LHCN-M2 (cell line): ENCODE data around the gene ZMIZ2. TPM values are rescaled to one million over a fixed set of nuclear protein-coding genes. Genes with fewer than 3 reads are reported as not detected.
"Not testable (repeated sequence)": the region's sequence is repeated elsewhere in the genome, so short reads cannot be mapped to it uniquely, and the experiment has no call there.

ENCODE experiments used
- DNase-seq: peaks from one replicate; pipeline ENCODE4 v3.0.0-alpha.2; 2012; ENCODE audit warnings: low read depth
- polyA plus RNA-seq: library from polyadenylated mRNA; unstranded; fragments of >200 nt; gene quantifications from one replicate; pipeline ENCODE4 v1.2.1, GENCODE V29; 2012; ENCODE audit warnings: missing spikeins
- total RNA-seq: library from RNA; depleted of rRNA; stranded (reverse); fragments of >200 nt; gene quantifications from 2 replicates; pipeline ENCODE4 v1.2.3, GENCODE V29; 2014; rRNA removed

Gene ZMIZ2, protein sequence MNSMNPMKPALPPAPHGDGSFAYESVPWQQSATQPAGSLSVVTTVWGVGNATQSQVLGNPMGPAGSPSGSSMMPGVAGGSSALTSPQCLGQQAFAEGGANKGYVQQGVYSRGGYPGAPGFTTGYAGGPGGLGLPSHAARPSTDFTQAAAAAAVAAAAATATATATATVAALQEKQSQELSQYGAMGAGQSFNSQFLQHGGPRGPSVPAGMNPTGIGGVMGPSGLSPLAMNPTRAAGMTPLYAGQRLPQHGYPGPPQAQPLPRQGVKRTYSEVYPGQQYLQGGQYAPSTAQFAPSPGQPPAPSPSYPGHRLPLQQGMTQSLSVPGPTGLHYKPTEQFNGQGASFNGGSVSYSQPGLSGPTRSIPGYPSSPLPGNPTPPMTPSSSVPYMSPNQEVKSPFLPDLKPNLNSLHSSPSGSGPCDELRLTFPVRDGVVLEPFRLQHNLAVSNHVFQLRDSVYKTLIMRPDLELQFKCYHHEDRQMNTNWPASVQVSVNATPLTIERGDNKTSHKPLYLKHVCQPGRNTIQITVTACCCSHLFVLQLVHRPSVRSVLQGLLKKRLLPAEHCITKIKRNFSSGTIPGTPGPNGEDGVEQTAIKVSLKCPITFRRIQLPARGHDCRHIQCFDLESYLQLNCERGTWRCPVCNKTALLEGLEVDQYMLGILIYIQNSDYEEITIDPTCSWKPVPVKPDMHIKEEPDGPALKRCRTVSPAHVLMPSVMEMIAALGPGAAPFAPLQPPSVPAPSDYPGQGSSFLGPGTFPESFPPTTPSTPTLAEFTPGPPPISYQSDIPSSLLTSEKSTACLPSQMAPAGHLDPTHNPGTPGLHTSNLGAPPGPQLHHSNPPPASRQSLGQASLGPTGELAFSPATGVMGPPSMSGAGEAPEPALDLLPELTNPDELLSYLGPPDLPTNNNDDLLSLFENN
- 25.0 and 26.7 TPM in 2 replicates for total RNA-seq
- polyA plus RNA-seq: 49.6 TPM

DNA sequence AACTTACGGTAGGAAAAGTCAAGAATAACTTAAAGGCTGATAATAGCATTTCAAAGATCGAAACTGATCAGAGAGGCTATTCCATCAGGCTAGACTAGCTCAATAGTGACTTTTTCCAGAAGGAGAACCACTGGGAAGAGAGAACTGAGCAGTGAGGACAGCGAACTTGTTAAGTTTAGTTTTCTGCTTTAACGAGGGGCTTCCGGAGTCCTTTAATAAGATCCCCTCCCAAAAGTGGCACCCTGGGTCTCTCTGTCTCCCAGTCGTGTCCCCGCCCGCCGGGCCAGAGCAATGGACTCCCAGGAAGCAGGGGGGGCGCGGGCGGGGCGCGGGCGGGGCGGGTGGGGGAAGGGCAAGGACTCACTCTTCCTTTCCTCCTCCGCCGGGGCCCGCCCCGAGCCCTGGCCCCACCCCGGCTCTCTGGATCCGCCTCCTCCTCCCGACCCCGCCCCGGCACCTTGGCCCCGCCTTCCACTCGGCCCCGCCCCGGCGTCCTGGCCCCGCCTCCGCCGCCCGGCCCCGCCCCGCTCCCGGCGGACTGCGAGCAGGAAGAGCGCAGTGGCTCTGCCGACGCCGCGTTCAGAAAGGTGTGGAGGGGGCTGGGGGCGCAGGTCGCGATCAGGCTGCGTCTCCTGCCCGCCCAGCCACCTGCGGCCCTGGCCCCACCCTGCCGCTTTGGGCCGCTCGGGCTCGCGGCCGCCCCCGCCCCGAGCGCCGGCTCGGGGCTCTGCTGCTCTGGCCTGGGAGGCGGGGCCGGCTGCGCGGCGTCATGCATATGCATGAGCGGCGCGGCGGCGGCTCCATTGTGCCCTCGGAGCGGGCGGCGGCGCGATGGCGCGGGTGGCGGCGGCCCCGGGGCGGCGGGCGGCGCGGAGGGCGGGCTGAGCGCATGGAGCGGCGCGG lies at the start of gene ZMIZ2:
Gene ZMIZ2 (plus strand): TSS at position 803 of the 903 bp plus-strand sequence. CDS start 7,403 bp downstream, outside the sequence.
- peak; percentile 89 for DNase-seq

DNA sequence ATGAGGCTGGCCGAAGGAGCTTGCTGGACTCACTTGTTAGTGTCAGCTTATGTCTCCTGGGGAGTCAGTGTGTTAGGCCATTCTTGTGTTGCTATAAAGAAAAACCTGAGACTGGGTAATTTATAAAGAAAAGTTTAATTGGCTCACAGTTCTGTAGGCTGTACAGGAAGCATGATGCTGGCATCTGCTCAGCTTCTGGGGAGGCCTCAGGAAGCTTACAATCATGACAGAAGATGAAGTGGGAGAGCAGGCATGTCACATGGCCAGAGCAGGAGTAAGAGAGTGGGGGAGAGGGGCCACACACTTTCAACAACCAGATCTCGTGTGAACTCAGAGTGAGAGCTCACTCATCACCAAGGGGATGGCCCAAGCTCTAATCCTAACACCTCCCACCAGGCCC lies 49.0 kb upstream of the ZMIZ2 start:
- DNase-seq: not testable (repeated sequence)

DNA sequence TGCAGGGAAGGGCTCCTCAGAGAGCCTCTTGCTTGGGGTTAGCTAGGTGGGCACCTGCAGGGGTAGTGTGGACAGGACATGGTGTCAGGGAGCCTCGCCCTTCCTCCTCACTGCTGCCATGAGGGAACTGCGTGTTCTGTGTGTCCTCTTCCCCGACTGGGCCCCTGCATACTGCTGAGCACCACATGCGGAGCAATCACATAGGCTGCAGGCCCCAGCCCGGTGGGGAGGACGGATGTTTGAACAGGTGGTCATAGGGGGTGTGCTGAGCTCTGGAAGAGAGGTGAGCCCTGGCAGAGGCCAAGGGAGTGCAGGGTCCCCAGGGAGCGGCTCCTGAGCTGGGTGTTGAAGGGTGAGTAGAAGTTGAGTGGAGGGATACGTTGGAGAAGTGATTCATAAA lies 48.3 kb upstream of the ZMIZ2 start:
- DNase-seq: no peak

DNA sequence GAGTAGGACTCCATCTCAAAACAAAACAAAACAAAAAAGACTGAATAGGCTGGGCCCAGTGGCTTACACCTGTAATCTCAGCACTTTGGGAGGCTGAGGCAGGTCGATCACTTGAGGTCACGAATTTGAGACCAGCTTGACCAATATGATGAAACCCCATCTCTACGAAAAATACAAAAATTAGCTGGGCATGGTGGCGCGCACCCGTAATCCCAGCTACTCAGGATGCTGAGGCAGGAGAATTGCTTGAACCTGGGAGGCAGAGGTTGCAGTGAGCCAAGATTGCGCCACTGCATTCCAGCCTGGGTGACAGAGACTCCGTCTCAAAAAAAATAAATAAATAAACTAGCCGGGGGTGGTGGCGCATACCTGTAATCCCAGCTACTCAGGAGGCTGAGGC lies 45.3 kb upstream of the ZMIZ2 start:
- not testable (repeated sequence) for DNase-seq

DNA sequence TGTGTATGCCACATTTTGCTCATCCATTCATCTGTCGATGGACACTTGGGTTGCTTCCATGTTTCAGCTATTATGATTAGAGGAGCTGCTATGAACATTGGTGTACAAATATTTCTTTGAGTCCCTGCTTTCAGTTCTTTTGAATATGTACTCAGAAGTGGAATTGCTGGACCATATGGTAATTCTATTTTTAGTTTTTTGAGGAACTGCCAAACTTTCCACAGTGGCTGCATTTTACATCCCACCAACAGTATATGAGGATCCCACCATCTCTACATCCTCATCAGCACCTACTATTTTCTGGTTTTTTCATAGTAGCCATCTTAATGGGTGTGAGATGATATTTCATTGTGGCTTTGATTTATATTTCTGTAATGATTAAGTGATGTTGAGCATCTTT lies 44.7 kb upstream of the ZMIZ2 start:
- no peak for DNase-seq

DNA sequence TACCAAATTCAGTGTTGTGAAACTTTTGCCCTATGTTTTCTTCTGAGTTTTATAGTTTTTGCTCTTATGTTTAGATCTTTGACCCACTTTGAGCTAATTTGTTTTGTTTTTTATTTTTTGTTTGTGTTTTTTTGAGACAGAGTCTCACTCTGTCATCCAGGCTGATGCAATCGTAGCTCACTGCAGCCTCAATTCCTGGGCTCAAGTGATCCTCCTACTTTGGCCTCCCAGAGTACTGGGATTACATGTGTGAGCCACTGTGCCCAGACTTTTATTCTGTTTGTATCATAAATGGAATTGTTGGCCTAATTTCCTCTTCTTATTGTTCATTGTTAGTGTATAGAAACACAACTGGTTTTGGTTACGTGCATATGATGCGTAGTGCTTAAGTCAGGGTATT lies 43.2 kb upstream of the ZMIZ2 start:
- DNase-seq: no peak

DNA sequence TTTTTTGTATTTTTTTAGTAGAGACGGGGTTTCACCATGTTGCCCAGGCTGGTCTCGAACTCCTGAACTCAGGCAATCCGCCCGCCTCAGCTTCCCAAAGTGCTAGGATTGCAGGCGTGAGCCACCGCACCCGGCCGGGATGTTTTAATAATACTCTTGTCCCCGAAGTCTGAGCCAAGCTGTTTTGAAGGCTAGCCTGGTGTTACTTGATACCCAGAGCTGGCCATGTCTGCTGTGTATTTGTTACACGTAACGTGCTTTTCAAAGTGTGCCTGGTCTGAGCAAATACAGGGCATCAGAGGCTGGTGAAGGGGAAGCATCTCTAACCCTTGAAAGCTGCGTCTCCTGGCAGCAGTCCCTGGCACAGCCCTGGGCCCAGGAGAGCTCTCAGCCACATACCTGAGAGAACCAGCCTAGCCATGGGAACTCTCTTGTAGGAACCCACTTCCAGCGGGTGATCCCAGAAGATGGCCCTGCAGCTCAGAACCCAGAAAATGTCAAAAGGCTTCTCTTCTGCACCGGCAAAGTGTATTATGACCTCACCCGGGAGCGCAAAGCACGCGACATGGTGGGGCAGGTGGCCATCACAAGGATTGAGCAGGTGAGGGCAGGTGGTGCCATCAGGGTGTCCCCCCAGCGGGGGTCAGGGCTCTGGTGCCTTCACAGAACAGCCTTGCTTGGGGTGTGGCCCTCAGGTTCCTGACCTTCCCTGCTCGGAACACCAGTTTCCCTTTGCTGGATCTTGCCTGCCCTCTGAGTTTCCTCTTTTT lies 41.7 kb upstream of the ZMIZ2 start:
- no peak for DNase-seq

DNA sequence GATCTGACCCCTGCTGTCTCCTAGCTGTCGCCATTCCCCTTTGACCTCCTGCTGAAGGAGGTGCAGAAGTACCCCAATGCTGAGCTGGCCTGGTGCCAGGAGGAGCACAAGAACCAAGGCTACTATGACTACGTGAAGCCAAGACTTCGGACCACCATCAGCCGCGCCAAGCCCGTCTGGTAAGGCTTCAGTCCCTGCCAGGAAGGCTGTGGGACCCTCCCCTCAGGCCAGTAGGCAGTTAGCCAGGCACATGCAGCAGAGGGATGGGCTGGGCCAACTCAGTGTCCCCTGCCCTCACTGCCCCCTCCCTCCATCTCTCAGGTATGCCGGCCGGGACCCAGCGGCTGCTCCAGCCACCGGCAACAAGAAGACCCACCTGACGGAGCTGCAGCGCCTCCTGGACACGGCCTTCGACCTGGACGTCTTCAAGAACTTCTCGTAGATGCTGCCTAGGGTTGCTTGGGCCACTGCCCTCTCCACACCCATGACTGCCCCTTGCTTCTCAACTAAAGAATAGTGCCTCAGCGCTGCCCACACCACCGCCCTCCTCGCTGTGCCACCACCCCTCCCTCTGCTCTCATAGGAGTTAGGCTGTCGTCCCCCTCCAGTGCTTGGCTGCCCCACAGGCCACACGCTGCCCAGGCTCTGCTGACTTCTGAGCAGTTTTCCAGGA lies 41.0 kb upstream of the ZMIZ2 start:
- no peak for DNase-seq

DNA sequence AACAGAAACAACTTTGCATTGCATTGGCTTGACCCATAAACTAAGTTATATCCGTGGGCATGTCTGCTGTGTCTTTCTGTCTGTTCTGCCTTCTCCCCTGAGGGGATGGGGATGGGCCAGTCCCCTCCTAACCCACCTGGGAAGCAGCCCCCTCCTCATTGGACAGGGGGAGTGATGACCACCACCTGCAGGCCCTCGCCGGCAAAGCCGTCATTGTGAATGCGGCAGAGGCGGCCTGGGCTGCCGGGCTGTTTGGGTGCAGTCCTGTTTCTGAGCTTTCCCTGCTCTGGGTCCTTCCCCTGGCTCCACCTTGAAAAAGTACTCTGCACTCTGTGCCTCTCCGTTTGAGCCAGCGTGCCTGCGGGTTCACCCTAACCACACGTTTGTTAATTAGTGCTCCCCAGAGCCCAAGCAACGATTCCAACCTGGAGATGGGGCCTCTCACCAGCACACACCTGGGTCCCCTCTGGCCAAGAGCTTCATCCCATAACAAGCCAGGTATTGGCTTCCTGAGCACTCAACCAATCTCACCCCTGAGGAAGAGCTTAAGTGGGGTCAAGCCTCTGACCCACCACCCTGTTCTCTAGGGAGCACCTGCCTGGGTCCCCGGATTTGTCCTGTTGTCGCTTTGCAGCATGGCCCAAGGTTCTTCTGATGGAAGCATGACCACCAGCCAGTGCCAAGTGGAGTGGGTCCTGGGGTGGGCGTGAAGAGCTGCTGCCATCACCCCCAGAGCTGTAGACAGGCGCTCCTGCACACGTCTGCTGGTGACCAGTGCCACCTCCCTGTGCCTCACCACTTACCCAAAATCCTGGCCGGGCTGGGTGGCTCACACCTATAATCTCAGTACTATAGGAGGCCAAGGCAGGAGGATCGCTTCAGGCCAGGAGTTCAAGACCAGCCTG lies 39.4 kb upstream of the ZMIZ2 start:
- no peak for DNase-seq

DNA sequence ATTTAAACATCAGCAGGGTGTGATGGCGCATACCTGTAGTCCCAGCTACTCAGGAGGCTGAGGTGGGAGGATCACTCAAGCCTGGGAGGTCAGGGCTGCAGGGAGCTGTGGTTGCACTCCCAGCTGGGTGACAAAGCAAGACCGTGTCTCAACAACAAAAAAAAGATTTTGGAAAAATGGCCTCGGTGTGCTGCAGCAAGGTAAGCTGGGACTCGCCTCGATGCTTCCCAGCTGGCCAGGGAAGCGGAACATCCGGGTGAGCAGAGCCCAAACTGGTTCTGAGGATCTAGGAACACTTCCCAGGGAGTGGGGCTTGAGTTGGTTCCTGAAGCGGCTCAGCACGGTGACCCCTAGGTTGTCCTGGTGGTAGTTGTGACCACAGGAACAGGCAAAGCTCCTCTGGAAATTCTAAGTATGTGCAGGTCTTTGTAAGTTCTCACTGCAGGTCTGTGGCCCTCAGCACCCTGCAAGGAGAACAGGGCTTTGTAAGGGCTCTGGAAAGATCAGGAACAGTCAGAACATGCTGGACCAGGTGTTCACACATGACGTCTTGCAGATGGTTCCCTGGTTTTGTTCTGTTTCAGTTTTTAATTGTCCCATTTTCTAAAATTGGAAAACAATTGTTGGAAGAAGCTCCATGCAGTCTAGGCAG lies 38.6 kb upstream of the ZMIZ2 start:
- no peak for DNase-seq

DNA sequence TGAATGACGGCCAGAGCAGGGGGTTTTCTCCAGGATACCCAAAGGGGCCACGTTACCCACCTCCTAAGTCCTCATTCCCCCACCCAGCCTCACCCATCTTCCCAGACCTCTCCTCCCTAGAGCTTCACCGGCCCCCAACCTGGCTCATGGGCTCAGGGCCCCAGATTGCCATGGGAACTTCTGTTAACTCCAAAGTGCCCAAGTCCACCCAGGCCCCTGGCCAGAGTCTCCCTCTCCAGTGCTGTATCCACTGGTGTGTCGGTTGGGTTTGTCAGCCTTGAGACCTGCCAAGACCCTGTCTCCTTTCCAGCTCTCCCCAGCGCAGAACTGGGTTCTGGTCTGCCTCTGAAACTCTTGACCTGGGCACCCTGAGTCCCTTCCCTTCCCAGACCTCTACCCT lies 37.1 kb upstream of the ZMIZ2 start:
- DNase-seq: no peak

DNA sequence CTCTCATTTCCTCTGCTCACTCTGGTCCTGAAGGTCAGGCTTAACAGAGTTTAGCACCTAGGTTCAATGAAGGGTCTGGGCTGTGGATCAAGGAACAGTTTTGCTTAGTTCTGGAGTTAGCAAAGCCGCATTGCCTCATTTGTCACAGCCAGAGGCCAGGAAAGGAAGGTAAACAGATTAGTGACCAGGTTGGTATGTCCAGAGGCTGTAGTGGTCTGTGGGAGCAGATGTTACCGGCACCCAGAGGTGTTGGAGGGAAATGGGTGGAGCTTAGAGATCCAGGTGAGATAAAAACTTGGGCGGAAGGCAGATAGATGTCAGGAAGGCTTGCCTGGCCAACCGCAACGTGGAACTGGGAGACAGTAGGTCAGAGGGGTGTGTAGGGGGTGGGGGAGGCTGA lies 36.6 kb upstream of the ZMIZ2 start:
- DNase-seq: no peak

DNA sequence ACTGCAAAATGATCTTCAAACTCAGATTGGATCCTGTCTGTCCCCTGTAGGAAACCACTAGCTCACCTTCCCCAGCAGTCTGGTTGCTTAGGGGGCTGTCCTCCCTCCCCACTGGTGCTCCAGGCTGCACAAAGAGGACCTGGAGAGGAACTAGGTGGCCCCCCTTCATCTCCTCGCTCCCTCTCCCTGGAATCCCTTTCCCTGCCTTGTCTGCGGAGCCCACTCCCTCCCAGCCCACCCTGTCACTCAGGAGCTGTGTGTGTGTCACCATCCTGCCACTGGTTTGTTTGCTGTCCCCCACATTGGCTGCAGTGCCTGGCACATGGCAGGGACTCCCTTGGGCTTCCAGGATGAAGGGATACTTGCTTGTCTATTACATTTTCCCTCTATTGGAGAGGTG lies 35.5 kb upstream of the ZMIZ2 start:
- DNase-seq: no peak

DNA sequence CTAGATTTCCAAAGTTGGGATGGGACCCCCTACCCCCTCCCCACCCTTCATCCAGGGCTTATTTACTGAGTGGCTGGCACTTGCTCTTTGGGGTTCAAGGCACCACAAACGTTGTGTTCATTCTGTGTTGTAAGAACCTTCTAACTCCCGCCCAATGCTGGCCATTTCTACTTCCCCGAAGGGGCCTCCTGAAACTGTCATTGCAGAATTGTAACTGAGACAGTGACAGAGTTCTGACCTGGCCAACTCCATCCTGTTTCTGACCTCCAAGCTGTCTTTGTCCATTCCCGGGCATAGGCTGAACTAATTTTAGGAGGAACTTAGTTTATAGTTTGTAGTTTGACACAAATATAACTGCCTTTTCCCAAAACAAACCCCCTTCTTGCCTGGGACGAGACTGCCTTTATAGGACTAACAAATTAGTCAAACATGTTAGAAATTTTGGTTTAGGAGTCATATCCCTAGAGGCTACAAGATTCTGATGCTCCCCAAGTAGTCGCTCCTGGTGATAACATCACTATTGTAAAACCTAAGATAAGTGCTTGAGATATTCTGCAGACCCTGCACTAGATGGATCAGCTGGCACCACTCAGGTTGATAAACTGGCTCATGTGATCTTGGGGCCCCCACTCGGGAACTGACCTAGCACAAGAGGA lies 34.8 kb upstream of the ZMIZ2 start:
- peak; percentile 23 for DNase-seq

DNA sequence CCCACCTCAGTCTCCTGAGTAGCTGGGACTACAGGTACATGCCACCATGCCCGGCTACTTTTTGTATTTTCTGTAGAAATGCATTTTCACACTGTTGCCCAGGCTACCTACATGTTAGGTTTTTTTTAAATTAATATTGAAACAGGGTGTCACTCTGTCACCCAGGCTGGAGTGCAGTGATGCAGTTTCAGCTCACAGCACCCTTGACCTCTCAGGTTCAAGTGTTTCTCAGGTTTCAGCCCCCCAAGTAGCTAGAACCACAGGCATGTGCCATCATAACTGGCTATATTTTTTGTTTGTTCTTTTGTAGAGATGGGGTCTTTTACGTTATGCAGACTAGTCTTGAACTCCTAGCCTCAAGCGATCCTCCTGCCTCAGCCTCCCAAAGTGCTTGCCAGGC lies 32.4 kb upstream of the ZMIZ2 start:
- DNase-seq: no peak

DNA sequence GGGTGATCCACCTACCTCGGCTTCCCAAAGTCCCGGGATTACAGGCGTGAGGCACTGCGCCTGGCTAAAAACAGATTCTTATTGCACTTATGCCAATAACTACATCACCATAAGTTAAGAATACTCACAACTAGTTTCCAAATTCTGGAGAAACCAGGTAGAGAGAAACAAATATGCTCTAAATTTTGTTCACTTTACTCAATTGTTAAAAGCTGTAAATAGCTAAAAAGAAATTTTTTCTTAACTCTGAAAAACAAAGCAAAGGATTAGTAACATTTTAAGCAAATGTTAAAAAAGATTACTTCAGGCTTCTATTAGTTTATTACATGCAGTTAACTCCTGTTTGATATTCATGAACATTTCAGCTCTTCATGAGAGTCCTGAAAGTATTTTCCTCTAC lies 28.3 kb upstream of the ZMIZ2 start:
- DNase-seq: no peak

DNA sequence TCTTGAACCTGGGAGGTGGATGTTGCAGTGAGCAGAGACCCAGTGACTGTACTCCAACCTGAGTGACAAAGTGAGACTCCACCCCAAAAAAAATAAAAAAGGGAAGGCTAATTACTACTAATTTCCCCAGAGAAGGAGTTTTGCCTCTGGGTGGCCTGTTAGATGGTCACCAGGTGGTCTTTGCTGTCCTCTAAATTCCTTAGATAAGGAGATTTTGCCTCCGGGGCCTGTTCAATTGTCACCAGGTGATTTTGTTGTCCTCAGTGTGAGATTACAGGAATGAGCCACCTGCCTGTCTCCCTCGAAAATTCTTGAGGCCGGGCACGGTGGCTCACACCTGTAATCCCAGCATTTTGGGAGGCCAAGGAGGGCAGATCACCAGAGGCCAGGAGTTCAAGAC lies 24.4 kb upstream of the ZMIZ2 start:
- DNase-seq: no peak

DNA sequence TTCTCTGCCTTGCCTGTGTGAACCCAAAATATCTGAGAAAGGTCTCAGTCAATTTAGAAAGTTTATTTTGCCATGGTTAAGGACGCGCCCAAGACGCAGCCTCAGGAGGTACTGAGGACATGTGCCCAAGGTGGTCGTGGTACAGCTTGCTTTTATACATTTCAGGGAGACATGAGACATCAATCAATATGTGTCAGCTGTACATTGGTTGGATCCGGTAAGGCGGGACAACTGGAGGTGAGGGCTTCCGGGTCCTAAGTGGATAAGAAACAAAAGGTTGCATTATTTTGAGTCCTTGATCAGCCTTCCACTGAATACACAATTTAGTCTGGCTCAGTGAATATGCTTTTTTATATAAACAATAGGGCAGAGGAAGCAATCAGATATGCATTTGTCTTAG lies 22.4 kb upstream of the ZMIZ2 start:
- DNase-seq: not testable (repeated sequence)
